ENCODE measurements around the gene SYCP3. TPM values are rescaled to one million over a fixed set of nuclear protein-coding genes. Genes with fewer than 3 reads are reported as not detected.
"Not testable (repeated sequence)": the region's sequence is repeated elsewhere in the genome, so short reads cannot be mapped to it uniquely, and the experiment has no call there.

SYCP3 gene
- total and polyA plus RNA-seq, 3 donors from 2014 or later = 42.4 to 127 (median 69.4) TPM

- Histone ChIP-seq H3K36me3 (ENCODE audit: low read depth, missing control alignments) (no peaks in the 10 kb centered on the region), H3K27me3 (no peaks in the 10 kb centered on the region), H3K4me3 (no peak overlapping the region), H3K9me3 (no peaks in the 10 kb centered on the region), H3K27ac (no peak overlapping the region), H3K4me1 (no peaks in the 10 kb centered on the region)
- DNase-seq = no peak
- intact Hi-C loops (cut with DNase I; ENCODE audit: low total_unique reads) = no loop called here
- 75 to 78% methylated on average over 5 of the region's 5 CpGs for WGBS, 2 donors
- no peak for TF ChIP-seq POLR2A (IDR thresholded peaks at IDR 0.05)
These were observed 1.7 kb upstream of the SYCP3 start for GRCh38 chr12:101740980-101741379.

GRCh38 chr12:101740566-101740965, 1.3 kb upstream of the SYCP3 start:
- intact Hi-C loops (cut with DNase I; ENCODE audit: low total_unique reads) = no loop called here
- TF ChIP-seq CTCF (IDR thresholded peaks at IDR 0.05) (no peak), POLR2A (IDR thresholded peaks at IDR 0.05) (no peak)
- WGBS, 2 donors = 62 to 89% methylated on average over 5 of the region's 5 CpGs
- DNase-seq = no peak
- Histone ChIP-seq H3K36me3 (ENCODE audit: low read depth, missing control alignments) (no peaks in the 10 kb centered on the region), H3K27me3 (no peaks in the 10 kb centered on the region), H3K4me3 (no peak overlapping the region), H3K4me1 (no peaks in the 10 kb centered on the region), H3K27ac (no peak overlapping the region), H3K9me3 (no peaks in the 10 kb centered on the region)

- TF ChIP-seq POLR2A (IDR thresholded peaks at IDR 0.05) (no peak), CTCF (IDR thresholded peaks at IDR 0.05) (no peak)
- intact Hi-C loops (cut with DNase I; ENCODE audit: low total_unique reads) = no loop called here
- Histone ChIP-seq H3K9me3 (no peaks in the 10 kb centered on the region), H3K4me1 (no peaks in the 10 kb centered on the region), H3K27me3 (no peaks in the 10 kb centered on the region), H3K27ac (no peak overlapping the region), H3K4me3 (no peak overlapping the region), H3K36me3 (ENCODE audit: low read depth, missing control alignments) (no peaks in the 10 kb centered on the region)
- no peak for DNase-seq
- 72 to 86% methylated on average over 6 of the region's 6 CpGs for WGBS, 2 donors
These were observed 1.8 kb downstream of the SYCP3 start for GRCh38 chr12:101737476-101737875.

GRCh38 chr12:101734482-101734881, 4.8 kb downstream of the SYCP3 start:
- H3K27ac ChIP-seq; H3K9me3 ChIP-seq; H3K4me3 ChIP-seq; H3K27me3 ChIP-seq; intact Hi-C loops (cut with DNase I; ENCODE audit: low total_unique reads); H3K4me1 ChIP-seq; DNase-seq; H3K36me3 ChIP-seq (ENCODE audit: low read depth, missing control alignments): not testable (repeated sequence)
- WGBS, 2 donors = 95 to 96% methylated on average over 5 of the region's 5 CpGs

GRCh38 chr12:101733166-101733565, 6.1 kb downstream of the SYCP3 start:
- H3K27me3 ChIP-seq = no peaks in the 10 kb centered on the region
- intact Hi-C loops (cut with DNase I; ENCODE audit: low total_unique reads) = no loop called here
- no peak for DNase-seq
- 88 to 93% methylated on average over 2 of the region's 2 CpGs for WGBS, 2 donors
- H3K36me3 ChIP-seq (ENCODE audit: low read depth, missing control alignments) = no peaks in the 10 kb centered on the region
- H3K4me3 ChIP-seq = no peak overlapping the region
- H3K9me3 ChIP-seq = no peaks in the 10 kb centered on the region
- no peaks in the 10 kb centered on the region for H3K4me1 ChIP-seq
- no peak overlapping the region for H3K27ac ChIP-seq
- no peak for TF ChIP-seq POLR2A (IDR thresholded peaks at IDR 0.05)

- H3K36me3 ChIP-seq (ENCODE audit: low read depth, missing control alignments) = no peaks in the 10 kb centered on the region
- intact Hi-C loops (cut with DNase I; ENCODE audit: low total_unique reads) = no loop called here
These were observed 6.9 kb downstream of the SYCP3 start for GRCh38 chr12:101732318-101732717.

More at GRCh38 chr12:101732318-101732717, 6.9 kb downstream of the SYCP3 start:
- H3K27me3 ChIP-seq = no peaks in the 10 kb centered on the region
- H3K4me3 ChIP-seq = no peak overlapping the region
- TF ChIP-seq POLR2A (IDR thresholded peaks at IDR 0.05) (no peak), CTCF (IDR thresholded peaks at IDR 0.05) (no peak)
- H3K27ac ChIP-seq = no peak overlapping the region
- H3K4me1 ChIP-seq = no peaks in the 10 kb centered on the region
- WGBS, 2 donors = 90 to 96% methylated on average over 1 of the region's 1 CpG
- no peak for DNase-seq
- no peaks in the 10 kb centered on the region for H3K9me3 ChIP-seq
